ENCODE data around the gene ACTN1.

DNA sequence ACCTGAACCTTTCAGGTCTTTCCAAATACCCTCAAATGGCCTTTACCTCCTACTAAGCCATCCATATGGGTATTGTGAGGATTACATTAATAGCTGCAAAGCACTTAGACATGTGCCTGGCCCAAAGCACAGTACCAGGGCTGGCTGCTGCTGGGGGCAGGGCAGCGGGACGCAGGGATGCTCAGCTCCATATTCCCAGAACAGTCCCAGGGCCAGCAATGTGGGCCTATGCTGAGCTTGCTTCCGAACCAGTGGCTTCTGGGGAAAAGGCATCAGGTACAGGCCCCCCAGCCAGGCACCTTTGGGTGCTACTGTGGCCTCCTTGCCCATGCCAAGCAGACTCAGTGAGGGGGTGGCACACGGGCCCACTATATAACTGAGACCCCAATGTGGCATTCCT is 10.4 kb downstream of the ACTN1 start:
- TF ChIP-seq, protein P1, sequence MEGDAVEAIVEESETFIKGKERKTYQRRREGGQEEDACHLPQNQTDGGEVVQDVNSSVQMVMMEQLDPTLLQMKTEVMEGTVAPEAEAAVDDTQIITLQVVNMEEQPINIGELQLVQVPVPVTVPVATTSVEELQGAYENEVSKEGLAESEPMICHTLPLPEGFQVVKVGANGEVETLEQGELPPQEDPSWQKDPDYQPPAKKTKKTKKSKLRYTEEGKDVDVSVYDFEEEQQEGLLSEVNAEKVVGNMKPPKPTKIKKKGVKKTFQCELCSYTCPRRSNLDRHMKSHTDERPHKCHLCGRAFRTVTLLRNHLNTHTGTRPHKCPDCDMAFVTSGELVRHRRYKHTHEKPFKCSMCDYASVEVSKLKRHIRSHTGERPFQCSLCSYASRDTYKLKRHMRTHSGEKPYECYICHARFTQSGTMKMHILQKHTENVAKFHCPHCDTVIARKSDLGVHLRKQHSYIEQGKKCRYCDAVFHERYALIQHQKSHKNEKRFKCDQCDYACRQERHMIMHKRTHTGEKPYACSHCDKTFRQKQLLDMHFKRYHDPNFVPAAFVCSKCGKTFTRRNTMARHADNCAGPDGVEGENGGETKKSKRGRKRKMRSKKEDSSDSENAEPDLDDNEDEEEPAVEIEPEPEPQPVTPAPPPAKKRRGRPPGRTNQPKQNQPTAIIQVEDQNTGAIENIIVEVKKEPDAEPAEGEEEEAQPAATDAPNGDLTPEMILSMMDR (conservative IDR thresholded peaks at IDR 0.05; ENCODE audit: low read depth, low read length) = no peak
- TF ChIP-seq EZH2 (IDR thresholded peaks at IDR 0.05; ENCODE audit: borderline replicate concordance, low read depth, low read length, poor library complexity, severe bottlenecking) = no peak
